K562 (cell line): ENCODE measurements around the gene ST6GALNAC3.

Experiments used
- HBP1 ChIP-seq: fragments of 450-650 bp; formaldehyde crosslinking; IDR thresholded peaks from 2 replicates; pipeline ENCODE4 v1.4.0; 2022; ENCODE audit warnings: missing genetic modification characterization
- ZBTB1 ChIP-seq: sonication (generic); formaldehyde crosslinking; IDR thresholded peaks from 2 replicates; pipeline ENCODE4 v1.8.1; 2023; ENCODE audit warnings: missing genetic modification reagents, low read depth, mild to moderate bottlenecking, borderline replicate concordance
- ZNF174 ChIP-seq: fragments of 250-450 bp; sonication (Bioruptor Pico); IDR thresholded peaks from 2 replicates; pipeline ENCODE4 v1.4.0; 2020; ENCODE audit warnings: mild to moderate bottlenecking
- TF ChIP-seq, protein P1 (sequence below), 3 experiments: IDR thresholded peaks in 2 of 3; conservative IDR thresholded peaks in 1 of 3; 2 replicates each; pipeline ENCODE4 v1.5.1; 2011 to 2012; ENCODE audit warnings: low read length in 3 of 3, mild to moderate bottlenecking in 3 of 3, control low read depth in 2 of 3, improper control_type of control experiment in 1 of 3, inconsistent platforms in 1 of 3, low read depth in 1 of 3, mixed read lengths in 1 of 3, moderate library complexity in 1 of 3; ENCODE audit not compliant: insufficient read depth in 2 of 3

DNA sequence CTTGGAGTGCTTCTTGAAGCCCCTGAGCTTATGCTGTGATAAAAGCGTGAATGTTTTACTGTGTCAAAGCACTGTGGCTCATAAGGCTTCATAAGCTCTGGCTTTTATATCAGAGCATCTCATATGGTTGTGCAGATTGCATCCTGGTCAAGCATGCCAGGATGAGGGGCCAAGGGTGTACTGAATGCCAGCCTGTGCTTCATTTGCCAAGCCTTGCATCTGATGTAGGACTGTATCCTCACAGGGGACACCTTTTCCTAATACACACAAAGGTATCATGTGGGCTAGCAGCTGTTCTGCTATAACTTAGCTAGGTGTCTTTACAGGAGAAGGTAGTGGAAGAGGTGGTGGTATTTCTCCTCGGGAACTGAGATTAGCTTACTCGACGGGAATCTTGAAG is 134.7 kb downstream of the ST6GALNAC3 start:
- TF ChIP-seq HBP1 (no peak), ZNF174 (no peak), ZBTB1 (CRISPR knock-in tag) (no peak)
- TF ChIP-seq, protein P1, sequence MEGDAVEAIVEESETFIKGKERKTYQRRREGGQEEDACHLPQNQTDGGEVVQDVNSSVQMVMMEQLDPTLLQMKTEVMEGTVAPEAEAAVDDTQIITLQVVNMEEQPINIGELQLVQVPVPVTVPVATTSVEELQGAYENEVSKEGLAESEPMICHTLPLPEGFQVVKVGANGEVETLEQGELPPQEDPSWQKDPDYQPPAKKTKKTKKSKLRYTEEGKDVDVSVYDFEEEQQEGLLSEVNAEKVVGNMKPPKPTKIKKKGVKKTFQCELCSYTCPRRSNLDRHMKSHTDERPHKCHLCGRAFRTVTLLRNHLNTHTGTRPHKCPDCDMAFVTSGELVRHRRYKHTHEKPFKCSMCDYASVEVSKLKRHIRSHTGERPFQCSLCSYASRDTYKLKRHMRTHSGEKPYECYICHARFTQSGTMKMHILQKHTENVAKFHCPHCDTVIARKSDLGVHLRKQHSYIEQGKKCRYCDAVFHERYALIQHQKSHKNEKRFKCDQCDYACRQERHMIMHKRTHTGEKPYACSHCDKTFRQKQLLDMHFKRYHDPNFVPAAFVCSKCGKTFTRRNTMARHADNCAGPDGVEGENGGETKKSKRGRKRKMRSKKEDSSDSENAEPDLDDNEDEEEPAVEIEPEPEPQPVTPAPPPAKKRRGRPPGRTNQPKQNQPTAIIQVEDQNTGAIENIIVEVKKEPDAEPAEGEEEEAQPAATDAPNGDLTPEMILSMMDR (IDR thresholded peaks at IDR 0.05 in 2 of 3, conservative IDR thresholded peaks at IDR 0.05 in 1 of 3; ENCODE audit: insufficient read depth in 2 of 3, low read depth in 1 of 3, low read length in 3 of 3) = no peak
